Gastrocnemius medialis (tissue), 4 donors: Measurements from ENCODE around the gene RBM17. TPM values are rescaled to one million over a fixed set of nuclear protein-coding genes. Genes with fewer than 3 reads are reported as not detected.
"Not testable (repeated sequence)": the region's sequence is repeated elsewhere in the genome, so short reads cannot be mapped to it uniquely, and the experiment has no call there.

Source experiments
- ATAC-seq, 2 donors: fragments of 150-250 bp; one replicate each; pipeline ENCODE4 v1.9.1; 2016
- DNase-seq, 2 donors: peaks; one replicate each; pipeline ENCODE4 v3.0.0-alpha.2; 2019
- H3K27ac ChIP-seq, 4 donors: fragments of 200-600 bp; sonication (generic); 1 replicate in 1 of 4; 2 replicates in 3 of 4; pipeline ENCODE4 v1.5.1; 2016 to 2018; ENCODE audit warnings: mild to moderate bottlenecking in 2 of 4, moderate library complexity in 1 of 4
- H3K27me3 ChIP-seq, 3 donors: fragments of 200-600 bp; sonication (generic) in 2 of 3; 1 replicate in 1 of 3; 2 replicates in 2 of 3; pipeline versions ENCODE4 v1.5.1 to v1.6.0; 2016 to 2019; ENCODE audit warnings: mild to moderate bottlenecking in 1 of 3, moderate library complexity in 1 of 3
- H3K36me3 ChIP-seq, 2 donors: fragments of 200-600 bp; sonication (generic) in 1 of 2; one replicate each; pipeline ENCODE4 v1.5.1; 2017 to 2018
- H3K4me1 ChIP-seq, 2 donors: fragments of 200-600 bp; sonication (generic) in 1 of 2; one replicate each; pipeline ENCODE4 v1.5.1; 2016 to 2017; ENCODE audit warnings: mild to moderate bottlenecking in 2 of 2
- H3K4me3 ChIP-seq, 4 donors: fragments of 200-600 bp; sonication (generic) in 3 of 4; 1 replicate in 1 of 4; 2 replicates in 3 of 4; pipeline ENCODE4 v1.5.1; 2016 to 2019; ENCODE audit warnings: mild to moderate bottlenecking in 2 of 4
- H3K9me3 ChIP-seq, 3 donors: fragments of 200-600 bp; sonication (generic) in 2 of 3; 1 replicate in 1 of 3; 2 replicates in 2 of 3; pipeline ENCODE4 v1.5.1; 2016 to 2019
- CTCF ChIP-seq, 5 experiments: fragments of 450-650 bp in 3 of 5; fragments of 200-600 bp in 2 of 5; sonication (generic) in 2 of 5; IDR thresholded peaks in 4 of 5; conservative IDR thresholded peaks in 1 of 5; 1 replicate in 4 of 5; 2 replicates in 1 of 5; pipeline ENCODE4 v1.5.1; 2016 to 2019; ENCODE audit warnings: antibody characterized with exemption in 5 of 5, mild to moderate bottlenecking in 3 of 5, moderate library complexity in 3 of 5
- POLR2A ChIP-seq, 2 donors: fragments of 450-650 bp; IDR thresholded peaks; one replicate each; pipeline ENCODE4 v1.6.1; 2017; ENCODE audit warnings: antibody characterized with exemption in 2 of 2, mild to moderate bottlenecking in 2 of 2, moderate library complexity in 2 of 2
- in situ Hi-C, 4 donors: fragments of 200-750 bp; cut with MboI; loops; one replicate each; pipeline versions ENCODE4 v1.15.0 to v1.8.0; 2017; ENCODE audit warnings: low sequenced_read_pairs in 4 of 4
- intact Hi-C: fragments of 100-400 bp; cut with DNase I; formaldehyde crosslinking; loops from one replicate; pipeline ENCODE4 v1.15.1; 2023; ENCODE audit warnings: low total_unique reads
- total RNA-seq, 4 donors: library from RNA; depleted of rRNA; stranded (reverse); fragments of >200 nt; gene quantifications; one replicate each; pipeline versions ENCODE4 v1.1.0 to v1.2.3, GENCODE V29; 2016

The RBM17 gene
- 10 to 100 TPM; 53.2 to 67.4 (median 60.1) TPM for total RNA-seq

GRCh38 chr10:6088721-6089333 is at the start of gene RBM17:
Gene RBM17 (plus strand): TSS chr10:6089034. CDS start chr10:6097066, 8,032 bp downstream.
- Histone ChIP-seq H3K4me1 (peaks cover 39 to 48% of the 10 kb centered on the region in 2 donors), H3K27ac (peak within 1 kb of the TSS; percentile 78 to 96 (median 82)), H3K27me3 (peaks cover 0 to 5% (median 0%) of the 10 kb centered on the region in 3 donors), H3K9me3 (no peaks in the 10 kb centered on the region), H3K36me3 (no peaks in the 10 kb centered on the region), H3K4me3 (peak within 1 kb of the TSS; percentile 83 to 94 (median 88))
- peak; percentile 99 to 100 (median 100) for TF ChIP-seq CTCF (IDR thresholded peaks at IDR 0.05 in 4 of 5, conservative IDR thresholded peaks at IDR 0.05 in 1 of 5)
- TF ChIP-seq POLR2A (IDR thresholded peaks at IDR 0.05), result peak; percentile 83 to 87
- ATAC-seq, result peak; percentile 86 to 91
- intact Hi-C loops (loop anchor here (1.0 to 5.0 kb wide), 3 partner anchors 113 to 312 kb away; partner anchors contain the start of genes FBH1 and PFKFB3), in situ Hi-C loops (loop anchor here in 2 of 4 donors (5.0 to 10.0 kb wide), 2 partner anchors 72 to 74 kb away; no protein-coding TSS in a partner anchor)
- peak; percentile 92 to 96 for DNase-seq

- H3K4me3 ChIP-seq, result no peak overlapping the region
- no peaks in the 10 kb centered on the region for H3K36me3 ChIP-seq
- in situ Hi-C loops (no loop called here), intact Hi-C loops (no loop called here)
- ATAC-seq, result no peak
- no peaks in the 10 kb centered on the region for H3K9me3 ChIP-seq
- DNase-seq, result no peak
- no peak overlapping the region for H3K27ac ChIP-seq
- H3K27me3 ChIP-seq, result peaks cover 0 to 3% (median 0%) of the 10 kb centered on the region in 3 donors
- TF ChIP-seq POLR2A (IDR thresholded peaks at IDR 0.05) (no peak), CTCF (IDR thresholded peaks at IDR 0.05 in 4 of 5, conservative IDR thresholded peaks at IDR 0.05 in 1 of 5) (no peak)
- H3K4me1 ChIP-seq, result no peaks in the 10 kb centered on the region
Measured at GRCh38 chr10:6039711-6040110, 49.1 kb upstream of the RBM17 start.

- no peaks in the 10 kb centered on the region for H3K9me3 ChIP-seq
- H3K36me3 ChIP-seq, result no peaks in the 10 kb centered on the region
- H3K4me3 ChIP-seq, result no peak overlapping the region
- no peak for ATAC-seq
- H3K27me3 ChIP-seq, result peaks cover 0 to 3% (median 0%) of the 10 kb centered on the region in 3 donors
- intact Hi-C loops, result no loop called here
- no peaks in the 10 kb centered on the region for H3K4me1 ChIP-seq
- in situ Hi-C loops, result no loop called here
- no peak for DNase-seq
- H3K27ac ChIP-seq, result no peak overlapping the region
- TF ChIP-seq CTCF (IDR thresholded peaks at IDR 0.05 in 4 of 5, conservative IDR thresholded peaks at IDR 0.05 in 1 of 5) (no peak), POLR2A (IDR thresholded peaks at IDR 0.05) (no peak)
Measured at GRCh38 chr10:6040205-6040604, 48.6 kb upstream of the RBM17 start.

GRCh38 chr10:6043377-6043776 is 45.5 kb upstream of the RBM17 start:
- DNase-seq, ATAC-seq, H3K36me3 ChIP-seq, H3K9me3 ChIP-seq, H3K27me3 ChIP-seq, in situ Hi-C loops, intact Hi-C loops, H3K27ac ChIP-seq, H3K4me1 ChIP-seq, H3K4me3 ChIP-seq: not testable (repeated sequence)

GRCh38 chr10:6044060-6044459 is 44.8 kb upstream of the RBM17 start:
- Histone ChIP-seq H3K9me3 (no peaks in the 10 kb centered on the region), H3K27me3 (peaks cover 0 to 3% (median 0%) of the 10 kb centered on the region in 3 donors), H3K36me3 (no peaks in the 10 kb centered on the region), H3K4me1 (no peaks in the 10 kb centered on the region), H3K27ac (no peak overlapping the region), H3K4me3 (no peak overlapping the region)
- no peak for TF ChIP-seq POLR2A (IDR thresholded peaks at IDR 0.05)
- TF ChIP-seq CTCF (IDR thresholded peaks at IDR 0.05 in 4 of 5, conservative IDR thresholded peaks at IDR 0.05 in 1 of 5), result no peak
- ATAC-seq (no peak), DNase-seq (no peak)
- intact Hi-C loops (no loop called here), in situ Hi-C loops (no loop called here)
